GM19238 (cell line): Measurements from ENCODE around the gene PTPN6.
A peak's percentile ranks its signal among the peaks of the same experiment; 100 is the strongest.
"Not testable (repeated sequence)": the region's sequence is repeated elsewhere in the genome, so short reads cannot be mapped to it uniquely, and the experiment has no call there.

Experiments
- DNase-seq: peaks from one replicate; pipeline ENCODE4 v3.0.0; 2011; ENCODE audit warnings: low spot score; ENCODE audit not compliant: insufficient read length

PTPN6 gene

GRCh38 chr12:6950811-6951540, at the start of gene PTPN6:
PTPN6 (plus strand) TSS chr12:6951356; CDS start chr12:6951513, 157 bp downstream.
- DNase-seq: no peak

GRCh38 chr12:6902448-6902847, 48.7 kb upstream of the PTPN6 start:
- DNase-seq: no peak

GRCh38 chr12:6903722-6904121, 47.4 kb upstream of the PTPN6 start:
- no peak for DNase-seq

- DNase-seq: peak; percentile 92
Observed at GRCh38 chr12:6904280-6905276, 46.6 kb upstream of the PTPN6 start, which contains the start of gene LRRC23. LRRC23 (plus strand) TSS chr12:6904822; CDS start chr12:6905634, 812 bp downstream.

- no peak for DNase-seq
Observed at GRCh38 chr12:6905414-6906040, 45.6 kb upstream of the PTPN6 start.

GRCh38 chr12:6908141-6908540, 43.0 kb upstream of the PTPN6 start:
- DNase-seq: not testable (repeated sequence)

- DNase-seq: no peak
Observed at GRCh38 chr12:6909421-6910145, 41.6 kb upstream of the PTPN6 start.

- no peak for DNase-seq
Observed at GRCh38 chr12:6912164-6912935, 38.8 kb upstream of the PTPN6 start.

GRCh38 chr12:6914246-6914946, 36.8 kb upstream of the PTPN6 start, which contains the start of gene ENO2:
ENO2 (plus strand) TSS chr12:6914580; CDS start chr12:6915833, 1,253 bp downstream.
- peak; percentile 75 for DNase-seq

GRCh38 chr12:6914947-6915788, 36.0 kb upstream of the PTPN6 start:
- no peak for DNase-seq

GRCh38 chr12:6915789-6916285, 35.3 kb upstream of the PTPN6 start:
- no peak for DNase-seq

GRCh38 chr12:6916426-6917200, 34.5 kb upstream of the PTPN6 start:
- DNase-seq: no peak

GRCh38 chr12:6917491-6918231, 33.5 kb upstream of the PTPN6 start:
- DNase-seq: no peak

GRCh38 chr12:6919588-6919987, 31.6 kb upstream of the PTPN6 start:
- DNase-seq: no peak

GRCh38 chr12:6921539-6921938, 29.6 kb upstream of the PTPN6 start:
- no peak for DNase-seq

GRCh38 chr12:6921996-6922946, 28.9 kb upstream of the PTPN6 start:
- peak; percentile 42 for DNase-seq
